ENCODE results near the gene PAGE2. TPM values are rescaled to one million over a fixed set of nuclear protein-coding genes. Genes with fewer than 3 reads are reported as not detected.

PAGE2 gene
- total and polyA plus RNA-seq, 2 of the 13 experiments (the other 11 are each of a cell fraction or from before 2014, with no cell fraction given), result not detected

DNA sequence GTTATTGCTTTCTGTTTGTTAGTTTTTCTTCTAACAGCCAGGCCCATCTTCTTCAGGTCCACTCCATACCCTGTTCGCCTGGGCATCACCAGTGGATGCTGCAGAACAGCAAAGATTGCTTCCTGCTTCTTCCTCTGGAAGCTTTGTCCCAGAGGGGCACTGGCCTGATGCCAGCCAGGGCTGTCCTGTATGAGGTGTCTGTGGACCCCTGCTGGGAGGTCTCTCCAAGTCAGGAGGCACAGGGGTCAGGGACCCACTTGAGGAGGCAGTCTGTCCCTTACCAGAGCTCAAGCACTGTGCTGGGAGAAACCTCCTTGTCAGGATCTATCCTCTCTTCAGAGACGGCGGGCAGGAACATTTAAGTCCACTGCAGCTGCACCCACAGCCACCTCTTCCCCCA is 16.5 kb upstream of the PAGE2 start:
- no peak for FAIRE-seq
- H3K9me3 ChIP-seq (ENCODE audit: low read length), result no peaks in the 10 kb centered on the region

DNA sequence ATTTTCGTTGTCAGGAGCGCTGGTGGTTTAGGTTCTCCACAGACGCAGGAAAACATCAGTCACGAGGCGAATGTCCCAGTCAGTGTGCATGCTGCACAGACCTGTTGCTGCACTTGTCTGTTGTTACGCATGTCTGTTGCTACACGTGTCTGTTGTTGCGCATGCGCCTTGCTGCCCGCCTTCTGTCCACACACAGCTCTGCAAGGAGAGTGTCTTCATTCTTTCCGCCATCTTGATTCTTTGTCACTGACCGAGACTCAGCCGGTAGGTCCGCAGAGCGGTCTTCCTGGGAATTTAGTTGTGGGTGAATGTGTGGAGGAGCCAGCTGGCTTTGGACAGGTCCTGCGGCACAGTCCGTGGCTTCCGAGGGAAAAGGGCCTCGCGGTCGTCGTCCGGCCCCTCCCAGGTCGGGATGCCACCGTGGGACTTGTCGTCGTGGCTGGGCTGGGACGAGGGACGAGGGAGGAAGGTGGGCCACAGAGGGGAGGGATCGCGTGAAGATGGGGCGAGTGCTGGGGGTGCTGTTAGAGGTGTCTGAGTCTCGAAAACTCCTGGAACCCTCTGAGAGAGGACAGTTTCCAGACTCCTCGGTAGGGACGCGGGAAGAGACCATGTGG is 13.9 kb upstream of the PAGE2 start, which contains the start of gene PAGE2B:
Gene PAGE2B (plus strand): TSS at position 180 of the 617 bp plus-strand sequence. CDS start 1,012 bp downstream, outside the sequence.
- DNase-seq (ENCODE audit: low spot score), result no peak
- H2AFZ ChIP-seq (ENCODE audit: low read length), result no peak within 1 kb of the TSS
- no peak within 1 kb of the TSS for H3K4me2 ChIP-seq (ENCODE audit: low read depth, low read length)
- FAIRE-seq, result no peak
- in situ Hi-C loops (cut with HindIII; ENCODE audit: extremely low pct_ligation_motif_present, low pct_unique_long_range_greater_than_20kb), result no loop called here
- intact Hi-C loops (cut with micrococcal nuclease; ENCODE audit: unreplicated experiment), result no loop called here
- H3K9ac ChIP-seq (ENCODE audit: insufficient read depth, low read depth, low read length), result no peak within 1 kb of the TSS
- H3K4me3 ChIP-seq (replicated peaks in 1 of 3; ENCODE audit: insufficient read depth in 1 of 3, low read depth in 2 of 3, low read length in 3 of 3), result no peak within 1 kb of the TSS
- H3K36me3 ChIP-seq (replicated peaks in 1 of 2; ENCODE audit: control insufficient read depth in 1 of 2, insufficient read depth in 2 of 2, low read length in 2 of 2), result no peaks in the 10 kb centered on the region
- H4K20me1 ChIP-seq (ENCODE audit: insufficient read depth, low read length), result no peaks in the 10 kb centered on the region
- no peaks in the 10 kb centered on the region for H3K79me2 ChIP-seq (ENCODE audit: insufficient read depth, low read length)
- ATAC-seq, result no peak
- BruUV-seq (replicated peaks), result no TSS peak
- ChIA-PET CTCF (ENCODE audit: low intra/inter-chr PET ratio, low total read pairs) (no interaction called here), POLR2A (no interaction called here)
- H3K9me3 ChIP-seq (ENCODE audit: low read length), result no peaks in the 10 kb centered on the region
- no peak within 1 kb of the TSS for H3K27ac ChIP-seq (ENCODE audit: extremely low read length, insufficient read depth, low read length)
- H3K4me1 ChIP-seq (ENCODE audit: insufficient read depth, low read length), result no peaks in the 10 kb centered on the region
- H3K27me3 ChIP-seq (ENCODE audit: control insufficient read depth in 1 of 2, insufficient read depth in 2 of 2, low read length in 2 of 2), result no peaks in the 10 kb centered on the region
- WGBS (ENCODE audit: low lambda C conversion rate), result 73% methylated on average over 31 of the region's 36 CpGs
- TF ChIP-seq CBFB (CRISPR knock-in tag; IDR thresholded peaks at IDR 0.05) (no peak), ZNF563 (CRISPR knock-in tag; IDR thresholded peaks at IDR 0.05) (no peak), ZNF703 (CRISPR knock-in tag; IDR thresholded peaks at IDR 0.05; ENCODE audit: borderline replicate concordance) (no peak), ZNF484 (CRISPR knock-in tag; IDR thresholded peaks at IDR 0.05; ENCODE audit: borderline replicate concordance, low read depth) (no peak), ZNF569 (CRISPR knock-in tag; IDR thresholded peaks at IDR 0.05; ENCODE audit: borderline replicate concordance) (no peak), ZNF431 (CRISPR knock-in tag; IDR thresholded peaks at IDR 0.05; ENCODE audit: borderline replicate concordance, low read depth) (no peak), NKX3-1 (CRISPR knock-in tag; IDR thresholded peaks at IDR 0.05) (no peak), ZNF160 (CRISPR knock-in tag; IDR thresholded peaks at IDR 0.05) (no peak), XRCC5 (optimal IDR thresholded peaks at IDR 0.05; ENCODE audit: low read length) (no peak), ARNT2 (CRISPR knock-in tag; IDR thresholded peaks at IDR 0.05; ENCODE audit: low read depth) (no peak), DNMT1 (CRISPR knock-in tag; IDR thresholded peaks at IDR 0.05) (no peak), GATA4 (IDR thresholded peaks at IDR 0.05; ENCODE audit: borderline replicate concordance, low read depth) (no peak)
- TF ChIP-seq, protein P1, sequence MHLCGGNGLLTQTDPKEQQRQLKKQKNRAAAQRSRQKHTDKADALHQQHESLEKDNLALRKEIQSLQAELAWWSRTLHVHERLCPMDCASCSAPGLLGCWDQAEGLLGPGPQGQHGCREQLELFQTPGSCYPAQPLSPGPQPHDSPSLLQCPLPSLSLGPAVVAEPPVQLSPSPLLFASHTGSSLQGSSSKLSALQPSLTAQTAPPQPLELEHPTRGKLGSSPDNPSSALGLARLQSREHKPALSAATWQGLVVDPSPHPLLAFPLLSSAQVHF (CRISPR knock-in tag; IDR thresholded peaks at IDR 0.05), result no peak
- TF ChIP-seq, protein P2, sequence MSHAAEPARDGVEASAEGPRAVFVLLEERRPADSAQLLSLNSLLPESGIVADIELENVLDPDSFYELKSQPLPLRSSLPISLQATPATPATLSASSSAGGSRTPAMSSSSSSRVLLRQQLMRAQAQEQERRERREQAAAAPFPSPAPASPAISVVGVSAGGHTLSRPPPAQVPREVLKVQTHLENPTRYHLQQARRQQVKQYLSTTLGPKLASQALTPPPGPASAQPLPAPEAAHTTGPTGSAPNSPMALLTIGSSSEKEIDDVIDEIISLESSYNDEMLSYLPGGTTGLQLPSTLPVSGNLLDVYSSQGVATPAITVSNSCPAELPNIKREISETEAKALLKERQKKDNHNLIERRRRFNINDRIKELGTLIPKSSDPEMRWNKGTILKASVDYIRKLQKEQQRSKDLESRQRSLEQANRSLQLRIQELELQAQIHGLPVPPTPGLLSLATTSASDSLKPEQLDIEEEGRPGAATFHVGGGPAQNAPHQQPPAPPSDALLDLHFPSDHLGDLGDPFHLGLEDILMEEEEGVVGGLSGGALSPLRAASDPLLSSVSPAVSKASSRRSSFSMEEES (CRISPR knock-in tag; IDR thresholded peaks at IDR 0.05), result no peak

More for the DNA sequence above, 16.5 kb upstream of the PAGE2 start:
- H3K36me3 ChIP-seq (replicated peaks in 1 of 2; ENCODE audit: control insufficient read depth in 1 of 2, insufficient read depth in 2 of 2, low read length in 2 of 2), result no peaks in the 10 kb centered on the region
- in situ Hi-C loops (cut with HindIII; ENCODE audit: extremely low pct_ligation_motif_present, low pct_unique_long_range_greater_than_20kb) (no loop called here), intact Hi-C loops (cut with micrococcal nuclease; ENCODE audit: unreplicated experiment) (no loop called here)
- TF ChIP-seq ZNF570 (CRISPR knock-in tag; IDR thresholded peaks at IDR 0.05; ENCODE audit: borderline replicate concordance) (no peak), KLF13 (CRISPR knock-in tag; IDR thresholded peaks at IDR 0.05) (no peak), FOXK2 (IDR thresholded peaks at IDR 0.05) (no peak), IKZF4 (CRISPR knock-in tag; IDR thresholded peaks at IDR 0.05; ENCODE audit: borderline replicate concordance, low read depth, not compliant biosample characterization) (no peak), ZNF160 (CRISPR knock-in tag; IDR thresholded peaks at IDR 0.05) (no peak)
- TF ChIP-seq, protein P3, sequence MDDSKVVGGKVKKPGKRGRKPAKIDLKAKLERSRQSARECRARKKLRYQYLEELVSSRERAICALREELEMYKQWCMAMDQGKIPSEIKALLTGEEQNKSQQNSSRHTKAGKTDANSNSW (CRISPR knock-in tag; IDR thresholded peaks at IDR 0.05; ENCODE audit: borderline replicate concordance), result no peak
- POLR2A ChIA-PET, result interaction anchor here (0.7 kb wide), 1 partner anchor 16 kb away, joined by 3 read pairs; no protein-coding TSS in a partner anchor
- DNase-seq (ENCODE audit: low spot score) (no peak), ATAC-seq (no peak)
- WGBS (ENCODE audit: low lambda C conversion rate), result no CpG with 5 or more reads among the region's 3 CpGs
- H2AFZ ChIP-seq (ENCODE audit: low read length), result no peak overlapping the region
- no peak overlapping the region for H3K27ac ChIP-seq (ENCODE audit: extremely low read length, insufficient read depth, low read length)
- H3K4me3 ChIP-seq (replicated peaks in 1 of 3; ENCODE audit: insufficient read depth in 1 of 3, low read depth in 2 of 3, low read length in 3 of 3), result no peak overlapping the region
- no peak overlapping the region for H3K9ac ChIP-seq (ENCODE audit: insufficient read depth, low read depth, low read length)
- no peak overlapping the region for H3K4me2 ChIP-seq (ENCODE audit: low read depth, low read length)
- no peaks in the 10 kb centered on the region for H4K20me1 ChIP-seq (ENCODE audit: insufficient read depth, low read length)
- H3K27me3 ChIP-seq (ENCODE audit: control insufficient read depth in 1 of 2, insufficient read depth in 2 of 2, low read length in 2 of 2), result no peaks in the 10 kb centered on the region
- H3K4me1 ChIP-seq (ENCODE audit: insufficient read depth, low read length), result no peaks in the 10 kb centered on the region
- BruUV-seq (replicated peaks), result no TSS peak
- CTCF ChIA-PET (ENCODE audit: low intra/inter-chr PET ratio, low total read pairs), result no interaction called here
- H3K79me2 ChIP-seq (ENCODE audit: insufficient read depth, low read length), result no peaks in the 10 kb centered on the region
